SK-N-SH (cell line): ENCODE results near the gene TCP11L2. TPM values are rescaled to one million over a fixed set of nuclear protein-coding genes. Genes with fewer than 3 reads are reported as not detected.

Source experiments
- CTCF ChIA-PET: fragments of 300-600, 350-600 bp; formaldehyde crosslinking; extraction: SDS; loops from one replicate; lab custom pipeline; 2021; lab: Yijun Ruan, JAX
- POLR2A ChIA-PET: fragments of 350-600 bp; sonication (Branson Sonifier 250); formaldehyde crosslinking; extraction: SDS; loops from one replicate; lab custom pipeline; 2020; ENCODE audit warnings: antibody characterized with exemption, inconsistent platforms; lab: Yijun Ruan, JAX
- DNase-seq: peaks from one replicate; pipeline ENCODE4 v3.0.0; 2012
- H2AFZ ChIP-seq: fragments of 200-600 bp; sonication (generic); 2 replicates; pipeline ENCODE4 v1.8.1; 2016; ENCODE audit warnings: antibody characterized with exemption, mild to moderate bottlenecking, low read depth
- H3F3A ChIP-seq: fragments of 200-600 bp; sonication (generic); replicated peaks from 2 replicates; pipeline ENCODE3; 2016; ENCODE audit warnings: antibody characterized with exemption, mild to moderate bottlenecking; ENCODE audit not compliant: insufficient read depth
- H3K27ac ChIP-seq, 2 experiments: fragments of 200-500 bp in 1 of 2; fragments of 200-600 bp in 1 of 2; sonication (Bioruptor generic) in 1 of 2; sonication (generic), shearing (Covaris generic) in 1 of 2; 2 replicates each; pipeline versions ENCODE4 v1.5.1 to v1.6.1; 2014 to 2016; ENCODE audit warnings: low read depth in 2 of 2, inconsistent platforms in 1 of 2, low read length in 1 of 2, mild to moderate bottlenecking in 1 of 2, mixed read lengths in 1 of 2
- H3K27me3 ChIP-seq: fragments of 200-600 bp; sonication (generic), shearing (Covaris generic); 2 replicates; pipeline ENCODE4 v1.6.1; 2016; ENCODE audit warnings: mixed run types; ENCODE audit not compliant: insufficient read depth
- H3K36me3 ChIP-seq, 2 experiments: fragments of 200-500 bp in 1 of 2; fragments of 200-600 bp in 1 of 2; sonication (Bioruptor generic) in 1 of 2; sonication (generic) in 1 of 2; replicated peaks in 1 of 2; 2 replicates each; pipeline versions ENCODE3 to v1.5.1; 2014 to 2016; ENCODE audit warnings: low read length in 1 of 2, mild to moderate bottlenecking in 1 of 2; ENCODE audit not compliant: insufficient read depth in 2 of 2, control insufficient read depth in 1 of 2
- H3K4me1 ChIP-seq, 2 experiments: fragments of 200-500 bp in 1 of 2; fragments of 200-600 bp in 1 of 2; sonication (Bioruptor generic) in 1 of 2; sonication (generic), shearing (Covaris generic) in 1 of 2; 2 replicates each; pipeline versions ENCODE4 v1.5.1 to v1.6.1; 2014 to 2016; ENCODE audit warnings: low read depth in 1 of 2, low read length in 1 of 2, mixed run types in 1 of 2; ENCODE audit not compliant: insufficient read depth in 2 of 2, control insufficient read depth in 1 of 2
- H3K4me2 ChIP-seq: fragments of 200-600 bp; sonication (generic), shearing (Covaris generic); 2 replicates; pipeline ENCODE4 v1.6.1; 2017; ENCODE audit warnings: mixed run types
- H3K4me3 ChIP-seq, 2 experiments: fragments of 200-500 bp in 1 of 2; fragments of 200-600 bp in 1 of 2; sonication (Bioruptor generic) in 1 of 2; sonication (generic), shearing (Covaris generic) in 1 of 2; 2 replicates each; pipeline versions ENCODE4 v1.5.1 to v1.8.1; 2014 to 2016; ENCODE audit warnings: low read depth in 2 of 2, inconsistent platforms in 1 of 2, low read length in 1 of 2, mild to moderate bottlenecking in 1 of 2, mixed read lengths in 1 of 2, moderate library complexity in 1 of 2
- H3K79me2 ChIP-seq: fragments of 200-600 bp; sonication (generic); 2 replicates; pipeline ENCODE4 v1.8.1; 2017; ENCODE audit warnings: mild to moderate bottlenecking; ENCODE audit not compliant: insufficient read depth
- H3K9ac ChIP-seq: fragments of 200-600 bp; sonication (generic); 2 replicates; pipeline ENCODE4 v1.6.1; 2017; ENCODE audit warnings: mixed run types
- H3K9me2 ChIP-seq: fragments of 200-600 bp; sonication (generic); 2 replicates; pipeline ENCODE4 v1.6.1; 2017; ENCODE audit warnings: mixed run types
- H3K9me3 ChIP-seq: fragments of 200-600 bp; sonication (generic); 2 replicates; pipeline ENCODE4 v1.6.1; 2017; ENCODE audit warnings: mixed run types, mild to moderate bottlenecking, moderate library complexity
- H4K20me1 ChIP-seq: fragments of 200-600 bp; sonication (generic); 2 replicates; pipeline ENCODE4 v1.6.1; 2017; ENCODE audit warnings: mild to moderate bottlenecking, mixed run types; ENCODE audit not compliant: insufficient read depth
- EP300 ChIP-seq, 2 experiments: IDR thresholded peaks; 2 replicates each; pipeline versions ENCODE4 v1.4.0 to v1.6.1; 2012; ENCODE audit warnings: borderline replicate concordance in 1 of 2, low read depth in 1 of 2, low read length in 1 of 2
- FOXJ3 ChIP-seq: sonication (generic); formaldehyde crosslinking; IDR thresholded peaks from 2 replicates; pipeline ENCODE4 v1.5.1; 2020; ENCODE audit warnings: mild to moderate bottlenecking, missing genetic modification reagents
- GATA2 ChIP-seq: sonication (generic); formaldehyde crosslinking; IDR thresholded peaks from 2 replicates; pipeline ENCODE4 v1.5.0; 2020; ENCODE audit warnings: mild to moderate bottlenecking, missing genetic modification reagents
- NFIC ChIP-seq: IDR thresholded peaks from 2 replicates; pipeline ENCODE4 v1.4.0; 2012; ENCODE audit warnings: borderline replicate concordance
- POLR2AphosphoS5 ChIP-seq: IDR thresholded peaks from 2 replicates; pipeline ENCODE4 v1.6.1; 2012; ENCODE audit warnings: low read depth, low read length
- RAD21 ChIP-seq: IDR thresholded peaks from 2 replicates; pipeline ENCODE4 v1.6.1; 2012; ENCODE audit warnings: mild to moderate bottlenecking, low read length
- SIN3A ChIP-seq: IDR thresholded peaks from 2 replicates; pipeline ENCODE4 v1.6.1; 2012; ENCODE audit warnings: low read depth, mild to moderate bottlenecking, low read length, moderate library complexity, borderline replicate concordance
- WGBS: methylation state at CpG from one replicate; pipeline ENCODE4 v1.1.6; 2017; ENCODE audit warnings: low lambda C conversion rate; 5-methylcytosine and 5-hydroxymethylcytosine counted together
- polyA plus RNA-seq, 3 experiments: library from polyadenylated mRNA; depleted of rRNA; stranded (reverse); fragments of >200 nt; gene quantifications; 2 replicates each; pipeline ENCODE4 v1.2.3, GENCODE V29; 2012
- TF ChIP-seq, protein P1 (sequence below): IDR thresholded peaks from 2 replicates; pipeline ENCODE4 v1.4.0; 2012; ENCODE audit warnings: low read depth, borderline replicate concordance
- TF ChIP-seq, protein P2 (sequence below): fragments of 150-350 bp; IDR thresholded peaks from 2 replicates; pipeline ENCODE4 v1.6.1; 2017; ENCODE audit warnings: antibody characterized with exemption, low read length, low read depth, borderline replicate concordance
- TF ChIP-seq, protein P3 (sequence below): fragments of 200-600 bp; sonication (generic); IDR thresholded peaks from 2 replicates; pipeline ENCODE4 v1.6.1; 2017; ENCODE audit warnings: antibody characterized with exemption, mild to moderate bottlenecking, moderate library complexity
- TF ChIP-seq, protein P4 (sequence below): IDR thresholded peaks from 2 replicates; pipeline ENCODE4 v1.4.0; 2012; ENCODE audit warnings: low read depth, borderline replicate concordance
- TF ChIP-seq, protein P5 (sequence below): fragments of 150-350 bp; IDR thresholded peaks from 2 replicates; pipeline ENCODE4 v1.6.1; 2016; ENCODE audit warnings: mild to moderate bottlenecking, low read depth, low read length

Gene TCP11L2
- polyA plus RNA-seq, 1 of the 3 experiments (the other 2 are of a cell fraction), result 4.0 TPM

DNA sequence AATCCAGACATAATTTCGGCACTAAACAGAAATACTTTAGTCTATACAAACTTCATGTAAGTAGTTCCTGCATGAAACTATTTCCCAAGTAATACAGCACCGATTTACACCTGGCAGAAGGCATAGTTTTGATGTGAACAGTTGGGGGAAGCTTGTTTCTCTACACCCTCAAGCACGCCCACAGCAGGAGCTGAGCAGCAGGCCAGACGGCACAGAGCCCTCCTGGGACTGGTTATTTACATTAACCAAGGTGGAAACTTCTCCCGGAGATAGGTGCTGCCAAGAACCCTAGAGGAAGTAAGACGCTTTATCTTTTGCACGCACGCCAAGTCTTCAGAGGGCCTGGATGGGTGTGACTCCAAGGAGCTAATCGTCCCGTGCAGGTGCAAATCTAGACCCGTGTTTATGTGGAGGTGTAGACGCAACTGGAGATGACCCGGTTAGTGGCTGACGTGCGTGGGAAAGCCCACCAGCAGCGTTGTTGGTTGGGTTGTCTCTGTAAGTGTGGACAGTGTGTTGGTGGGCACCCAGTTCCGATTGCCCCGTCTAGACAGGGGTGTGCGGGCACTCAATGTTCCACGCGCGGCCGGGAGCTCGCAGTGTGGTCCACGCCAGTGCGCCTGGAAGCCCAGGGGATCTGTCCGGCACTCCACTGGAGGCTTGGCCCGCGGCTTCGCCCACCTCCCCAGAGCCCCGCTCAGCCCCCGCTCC is 767 bp upstream of the TCP11L2 start:
- CTCF ChIA-PET, result interaction anchor here (1.2 to 4.2 kb wide), 4 partner anchors 11 to 75 kb away, joined by 3 to 20 read pairs (median 6); partner anchors contain the start of gene POLR3B
- WGBS, result 18% methylated on average over 16 of the region's 32 CpGs

More for the DNA sequence above, 767 bp upstream of the TCP11L2 start:
- Histone ChIP-seq H3K27me3 (no peaks in the 10 kb centered on the region), H3K9ac (peak overlapping the region; percentile 54; the same call in 1 of the 2 replicates), H3K9me3 (no peaks in the 10 kb centered on the region), H3K4me3 (peak overlapping the region; percentile 64 to 73), H3K4me1 (peaks cover 8 to 11% of the 10 kb centered on the region in 2 experiments; a peak in 2 of 4 replicates), H3K79me2 (no peaks in the 10 kb centered on the region), H3F3A (no peaks in the 10 kb centered on the region), H4K20me1 (no peaks in the 10 kb centered on the region), H3K27ac (peak overlapping the region in 1 of 2 experiments; percentile 53; a peak in 1 of 4 replicates), H2AFZ (peak overlapping the region; percentile 93), H3K4me2 (peak overlapping the region; percentile 82), H3K36me3 (no peaks in the 10 kb centered on the region), H3K9me2 (no peaks in the 10 kb centered on the region)
- TF ChIP-seq EP300 (IDR thresholded peaks at IDR 0.05; ENCODE audit: borderline replicate concordance in 1 of 2, low read depth in 1 of 2, low read length in 1 of 2) (no peak), FOXJ3 (CRISPR knock-in tag) (no peak), GATA2 (CRISPR knock-in tag) (no peak), RAD21 (no peak), POLR2AphosphoS5 (no peak), SIN3A (no peak), NFIC (no peak)
- TF ChIP-seq, protein P1, sequence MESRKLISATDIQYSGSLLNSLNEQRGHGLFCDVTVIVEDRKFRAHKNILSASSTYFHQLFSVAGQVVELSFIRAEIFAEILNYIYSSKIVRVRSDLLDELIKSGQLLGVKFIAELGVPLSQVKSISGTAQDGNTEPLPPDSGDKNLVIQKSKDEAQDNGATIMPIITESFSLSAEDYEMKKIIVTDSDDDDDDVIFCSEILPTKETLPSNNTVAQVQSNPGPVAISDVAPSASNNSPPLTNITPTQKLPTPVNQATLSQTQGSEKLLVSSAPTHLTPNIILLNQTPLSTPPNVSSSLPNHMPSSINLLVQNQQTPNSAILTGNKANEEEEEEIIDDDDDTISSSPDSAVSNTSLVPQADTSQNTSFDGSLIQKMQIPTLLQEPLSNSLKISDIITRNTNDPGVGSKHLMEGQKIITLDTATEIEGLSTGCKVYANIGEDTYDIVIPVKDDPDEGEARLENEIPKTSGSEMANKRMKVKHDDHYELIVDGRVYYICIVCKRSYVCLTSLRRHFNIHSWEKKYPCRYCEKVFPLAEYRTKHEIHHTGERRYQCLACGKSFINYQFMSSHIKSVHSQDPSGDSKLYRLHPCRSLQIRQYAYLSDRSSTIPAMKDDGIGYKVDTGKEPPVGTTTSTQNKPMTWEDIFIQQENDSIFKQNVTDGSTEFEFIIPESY, result no peak
- TF ChIP-seq, protein P2, sequence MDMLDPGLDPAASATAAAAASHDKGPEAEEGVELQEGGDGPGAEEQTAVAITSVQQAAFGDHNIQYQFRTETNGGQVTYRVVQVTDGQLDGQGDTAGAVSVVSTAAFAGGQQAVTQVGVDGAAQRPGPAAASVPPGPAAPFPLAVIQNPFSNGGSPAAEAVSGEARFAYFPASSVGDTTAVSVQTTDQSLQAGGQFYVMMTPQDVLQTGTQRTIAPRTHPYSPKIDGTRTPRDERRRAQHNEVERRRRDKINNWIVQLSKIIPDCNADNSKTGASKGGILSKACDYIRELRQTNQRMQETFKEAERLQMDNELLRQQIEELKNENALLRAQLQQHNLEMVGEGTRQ, result no peak
- TF ChIP-seq, protein P3, sequence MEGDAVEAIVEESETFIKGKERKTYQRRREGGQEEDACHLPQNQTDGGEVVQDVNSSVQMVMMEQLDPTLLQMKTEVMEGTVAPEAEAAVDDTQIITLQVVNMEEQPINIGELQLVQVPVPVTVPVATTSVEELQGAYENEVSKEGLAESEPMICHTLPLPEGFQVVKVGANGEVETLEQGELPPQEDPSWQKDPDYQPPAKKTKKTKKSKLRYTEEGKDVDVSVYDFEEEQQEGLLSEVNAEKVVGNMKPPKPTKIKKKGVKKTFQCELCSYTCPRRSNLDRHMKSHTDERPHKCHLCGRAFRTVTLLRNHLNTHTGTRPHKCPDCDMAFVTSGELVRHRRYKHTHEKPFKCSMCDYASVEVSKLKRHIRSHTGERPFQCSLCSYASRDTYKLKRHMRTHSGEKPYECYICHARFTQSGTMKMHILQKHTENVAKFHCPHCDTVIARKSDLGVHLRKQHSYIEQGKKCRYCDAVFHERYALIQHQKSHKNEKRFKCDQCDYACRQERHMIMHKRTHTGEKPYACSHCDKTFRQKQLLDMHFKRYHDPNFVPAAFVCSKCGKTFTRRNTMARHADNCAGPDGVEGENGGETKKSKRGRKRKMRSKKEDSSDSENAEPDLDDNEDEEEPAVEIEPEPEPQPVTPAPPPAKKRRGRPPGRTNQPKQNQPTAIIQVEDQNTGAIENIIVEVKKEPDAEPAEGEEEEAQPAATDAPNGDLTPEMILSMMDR, result no peak
- TF ChIP-seq, protein P4, sequence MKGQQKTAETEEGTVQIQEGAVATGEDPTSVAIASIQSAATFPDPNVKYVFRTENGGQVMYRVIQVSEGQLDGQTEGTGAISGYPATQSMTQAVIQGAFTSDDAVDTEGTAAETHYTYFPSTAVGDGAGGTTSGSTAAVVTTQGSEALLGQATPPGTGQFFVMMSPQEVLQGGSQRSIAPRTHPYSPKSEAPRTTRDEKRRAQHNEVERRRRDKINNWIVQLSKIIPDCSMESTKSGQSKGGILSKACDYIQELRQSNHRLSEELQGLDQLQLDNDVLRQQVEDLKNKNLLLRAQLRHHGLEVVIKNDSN, result no peak
- TF ChIP-seq, protein P5, sequence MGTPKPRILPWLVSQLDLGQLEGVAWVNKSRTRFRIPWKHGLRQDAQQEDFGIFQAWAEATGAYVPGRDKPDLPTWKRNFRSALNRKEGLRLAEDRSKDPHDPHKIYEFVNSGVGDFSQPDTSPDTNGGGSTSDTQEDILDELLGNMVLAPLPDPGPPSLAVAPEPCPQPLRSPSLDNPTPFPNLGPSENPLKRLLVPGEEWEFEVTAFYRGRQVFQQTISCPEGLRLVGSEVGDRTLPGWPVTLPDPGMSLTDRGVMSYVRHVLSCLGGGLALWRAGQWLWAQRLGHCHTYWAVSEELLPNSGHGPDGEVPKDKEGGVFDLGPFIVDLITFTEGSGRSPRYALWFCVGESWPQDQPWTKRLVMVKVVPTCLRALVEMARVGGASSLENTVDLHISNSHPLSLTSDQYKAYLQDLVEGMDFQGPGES, result no peak
- peak; percentile 30 for DNase-seq
- POLR2A ChIA-PET, result no interaction called here
